Coronary artery (tissue), 2 donors: ENCODE data around the gene NELFCD.
"Not testable (repeated sequence)": the region's sequence is repeated elsewhere in the genome, so short reads cannot be mapped to it uniquely, and the experiment has no call there.

ENCODE experiments used
- DNase-seq: peaks from one replicate; pipeline ENCODE4 v3.0.0-alpha.2; 2017; ENCODE audit warnings: low spot score
- H3K27ac ChIP-seq, 2 donors: fragments of 200-600 bp; sonication (generic); one replicate each; pipeline ENCODE4 v1.5.1; 2016 to 2019
- H3K4me3 ChIP-seq: fragments of 200-600 bp; sonication (generic); 2 replicates; pipeline ENCODE4 v1.5.1; 2016; ENCODE audit warnings: mild to moderate bottlenecking, moderate library complexity
- TF ChIP-seq, protein P1 (sequence below): fragments of 200-600 bp; sonication (generic); IDR thresholded peaks from one replicate; pipeline ENCODE4 v1.5.1; 2019; ENCODE audit warnings: antibody characterized with exemption

The NELFCD gene

DNA sequence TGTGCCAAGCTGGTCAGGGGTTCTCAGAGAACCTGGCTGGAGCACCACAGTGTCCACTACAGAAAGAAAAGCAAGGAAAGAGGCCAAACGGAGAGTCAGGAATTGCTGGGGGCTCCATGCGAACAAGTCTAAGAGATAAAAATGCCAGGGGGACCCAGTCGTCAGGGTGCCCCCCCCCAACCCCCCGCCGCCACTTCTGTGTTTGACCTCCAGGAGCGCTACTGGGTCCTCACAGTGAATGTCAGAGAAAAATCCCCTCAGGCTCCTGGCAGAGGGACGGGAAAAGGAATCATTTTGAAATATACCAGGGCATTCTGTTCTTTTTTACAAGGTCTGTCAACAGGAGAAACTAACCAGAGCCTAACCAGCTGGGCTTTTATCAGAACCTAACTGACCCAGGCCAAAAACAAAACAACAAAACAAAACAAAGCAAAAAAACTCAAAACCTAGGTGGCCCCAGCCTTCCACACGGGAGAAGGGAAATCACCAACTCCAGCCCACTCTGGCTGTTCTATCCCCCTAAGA, 17.9 kb upstream of the NELFCD start:
- H3K4me3 ChIP-seq, result no peak overlapping the region
- no peak overlapping the region for H3K27ac ChIP-seq
- DNase-seq, result no peak
- TF ChIP-seq, protein P1, sequence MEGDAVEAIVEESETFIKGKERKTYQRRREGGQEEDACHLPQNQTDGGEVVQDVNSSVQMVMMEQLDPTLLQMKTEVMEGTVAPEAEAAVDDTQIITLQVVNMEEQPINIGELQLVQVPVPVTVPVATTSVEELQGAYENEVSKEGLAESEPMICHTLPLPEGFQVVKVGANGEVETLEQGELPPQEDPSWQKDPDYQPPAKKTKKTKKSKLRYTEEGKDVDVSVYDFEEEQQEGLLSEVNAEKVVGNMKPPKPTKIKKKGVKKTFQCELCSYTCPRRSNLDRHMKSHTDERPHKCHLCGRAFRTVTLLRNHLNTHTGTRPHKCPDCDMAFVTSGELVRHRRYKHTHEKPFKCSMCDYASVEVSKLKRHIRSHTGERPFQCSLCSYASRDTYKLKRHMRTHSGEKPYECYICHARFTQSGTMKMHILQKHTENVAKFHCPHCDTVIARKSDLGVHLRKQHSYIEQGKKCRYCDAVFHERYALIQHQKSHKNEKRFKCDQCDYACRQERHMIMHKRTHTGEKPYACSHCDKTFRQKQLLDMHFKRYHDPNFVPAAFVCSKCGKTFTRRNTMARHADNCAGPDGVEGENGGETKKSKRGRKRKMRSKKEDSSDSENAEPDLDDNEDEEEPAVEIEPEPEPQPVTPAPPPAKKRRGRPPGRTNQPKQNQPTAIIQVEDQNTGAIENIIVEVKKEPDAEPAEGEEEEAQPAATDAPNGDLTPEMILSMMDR, result no peak

DNA sequence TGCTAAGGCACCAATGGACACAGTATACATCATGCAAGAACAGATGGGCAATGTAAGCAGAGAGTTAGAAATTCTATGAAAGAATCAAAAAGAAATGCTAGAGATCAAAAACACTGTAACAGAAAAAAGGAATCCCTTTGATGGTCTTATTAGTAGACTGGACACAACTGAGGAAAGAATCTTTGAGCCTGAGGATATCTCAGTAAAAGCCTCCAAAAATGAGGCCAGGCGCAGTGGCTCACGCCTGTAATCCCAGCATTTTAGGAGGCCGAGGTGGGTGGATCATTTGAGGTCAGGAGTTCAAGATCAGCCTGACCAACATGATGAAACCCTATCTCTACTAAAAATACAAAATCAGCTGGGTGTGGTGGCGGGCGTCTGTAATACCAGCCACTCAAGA, 17.1 kb upstream of the NELFCD start:
- DNase-seq, H3K4me3 ChIP-seq, H3K27ac ChIP-seq: not testable (repeated sequence)

DNA sequence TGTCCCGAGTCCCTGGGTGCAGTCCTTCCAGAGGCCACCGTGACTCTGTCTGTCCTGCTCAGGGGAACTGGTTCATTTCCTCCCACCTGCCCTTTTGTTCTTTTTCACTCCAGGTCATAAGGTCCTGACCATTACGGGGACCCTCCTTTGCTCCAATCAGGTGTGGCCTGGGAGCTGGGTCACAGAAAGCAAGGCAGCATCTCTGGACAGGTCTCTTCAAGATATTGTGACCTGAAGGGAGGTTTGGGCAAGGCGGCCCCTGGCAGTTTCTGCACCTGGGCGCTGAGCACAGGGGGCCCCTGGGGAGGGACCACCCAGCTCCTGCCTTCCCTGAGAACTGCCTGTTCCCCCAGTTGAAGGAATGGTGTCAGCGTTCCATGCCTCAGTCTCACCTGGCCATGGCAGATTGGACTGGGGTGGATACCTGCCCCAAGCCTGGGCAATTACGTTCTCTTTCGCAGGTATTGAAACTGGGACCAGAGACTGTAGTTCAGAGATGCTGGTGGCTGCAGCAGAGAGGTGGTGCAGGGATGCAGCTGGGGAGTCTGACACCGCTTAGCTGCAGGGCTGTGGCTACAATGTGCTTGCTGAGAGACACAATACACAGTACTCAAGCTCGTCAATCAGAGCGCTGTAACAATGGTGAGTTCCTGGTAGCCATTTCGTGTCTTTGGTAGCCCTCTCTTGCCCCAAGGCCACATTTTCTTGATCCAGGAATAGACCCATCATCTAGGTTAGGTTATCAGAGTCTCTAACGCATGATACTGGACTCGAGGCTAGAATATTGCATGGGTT, 15.6 kb upstream of the NELFCD start:
- Histone ChIP-seq H3K27ac (no peak overlapping the region), H3K4me3 (no peak overlapping the region)
- DNase-seq, result no peak
- TF ChIP-seq, protein P1, result no peak

DNA sequence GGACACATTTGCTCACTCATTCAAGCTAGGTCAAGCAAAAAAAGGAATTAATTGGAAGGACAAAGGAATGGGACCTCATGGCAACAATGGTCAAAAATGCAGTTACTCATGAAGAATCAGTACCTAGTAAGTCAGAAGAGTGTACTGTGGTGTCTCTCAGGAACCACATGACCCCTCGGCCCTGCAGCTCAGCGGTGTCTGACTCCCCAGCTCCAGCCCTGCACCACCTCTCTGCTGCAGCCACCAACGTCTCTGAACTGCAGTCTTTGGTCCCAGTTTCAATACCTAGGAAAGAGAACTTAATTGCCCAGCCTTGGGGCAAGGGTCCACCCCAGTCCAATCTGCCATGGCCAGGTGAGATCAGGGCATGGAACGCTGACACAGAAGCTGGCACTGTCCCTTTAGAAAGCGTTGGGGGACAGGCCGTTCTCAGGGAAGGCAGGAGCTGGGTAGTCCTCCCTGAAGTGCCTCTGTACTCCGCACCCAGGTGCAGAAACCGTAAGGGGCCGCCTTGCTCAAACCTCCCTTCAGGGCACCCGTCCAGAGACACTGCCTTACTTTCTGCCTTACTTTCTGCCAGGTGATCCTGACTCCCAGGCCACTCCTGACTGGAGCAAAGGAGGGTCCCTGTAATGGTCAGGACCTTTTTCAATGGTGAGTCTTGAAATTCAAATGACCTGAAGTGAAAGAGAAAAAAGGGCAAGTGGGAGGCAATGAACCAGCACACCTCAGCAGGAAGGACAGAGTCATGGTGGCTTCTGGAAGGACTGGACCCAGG, 13.2 kb upstream of the NELFCD start:
- H3K4me3 ChIP-seq, result no peak overlapping the region
- no peak overlapping the region for H3K27ac ChIP-seq
- TF ChIP-seq, protein P1, result no peak
- no peak for DNase-seq

DNA sequence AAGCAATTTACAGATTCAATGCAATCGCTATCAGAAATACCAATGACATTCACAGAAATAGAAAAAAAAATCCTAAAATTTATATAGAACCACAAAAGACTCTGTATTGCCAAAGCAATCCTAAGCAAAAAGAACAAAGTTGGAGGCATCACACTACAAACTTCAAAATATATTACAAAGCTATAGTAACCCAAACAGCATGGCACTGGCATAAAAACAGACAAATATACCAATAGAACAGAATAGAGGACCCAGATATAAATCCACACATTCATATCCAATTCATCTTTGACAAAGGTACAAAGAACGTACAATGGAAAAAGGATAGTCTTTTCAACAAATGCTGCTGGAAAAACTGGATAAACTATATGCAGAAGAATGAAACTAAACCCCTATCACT, 11.6 kb upstream of the NELFCD start:
- DNase-seq, result no peak
- no peak overlapping the region for H3K27ac ChIP-seq
- TF ChIP-seq, protein P1, result no peak
- H3K4me3 ChIP-seq, result no peak overlapping the region

DNA sequence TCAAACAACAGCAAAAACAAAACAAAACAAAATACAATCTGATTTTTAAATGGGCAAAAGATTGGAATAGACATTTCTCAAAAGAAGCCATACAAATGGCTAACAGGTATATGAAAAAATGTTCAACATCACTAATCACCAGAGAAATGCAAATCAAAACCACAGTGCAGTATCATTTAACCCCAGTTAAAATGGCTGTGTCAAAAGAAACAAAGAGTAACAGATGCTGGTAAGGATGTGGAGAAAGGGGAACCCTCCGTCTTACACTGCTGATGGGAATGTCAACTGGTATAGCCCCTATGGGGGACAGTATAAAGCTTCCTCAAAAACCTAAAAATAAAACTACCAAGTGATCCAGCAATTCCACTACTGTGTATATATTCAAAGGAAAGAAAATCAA, 10.9 kb upstream of the NELFCD start:
- TF ChIP-seq, protein P1, result no peak
- DNase-seq, result no peak
- no peak overlapping the region for H3K4me3 ChIP-seq
- H3K27ac ChIP-seq, result no peak overlapping the region

DNA sequence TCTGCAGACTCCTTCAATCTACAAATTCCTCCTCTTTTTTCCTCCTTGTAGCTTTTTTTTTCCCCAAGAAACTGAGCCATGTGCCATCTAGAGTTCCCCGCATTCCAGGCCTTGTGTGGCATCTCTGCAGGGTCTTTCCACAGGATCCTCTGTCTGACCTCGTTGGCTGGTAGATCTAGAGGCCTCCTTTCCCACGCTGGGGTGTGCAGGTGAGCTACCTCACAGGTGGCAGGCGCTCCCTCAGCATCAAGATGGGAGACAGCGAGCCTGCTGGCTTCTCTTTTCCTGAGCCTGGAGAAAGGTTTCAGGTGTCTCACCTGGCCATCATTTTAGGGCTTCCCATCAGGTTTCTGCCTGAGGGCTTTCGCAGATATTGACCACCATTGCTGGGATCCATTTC, 9.6 kb upstream of the NELFCD start:
- Histone ChIP-seq H3K27ac (no peak overlapping the region), H3K4me3 (no peak overlapping the region)
- TF ChIP-seq, protein P1, result no peak

More for the DNA sequence above, 9.6 kb upstream of the NELFCD start:
- no peak for DNase-seq
